Body of pancreas (tissue), 4 donors: Measurements from ENCODE around the gene TMEM154.

Experiments used
- POLR2A ChIP-seq, 3 donors: fragments of 450-650 bp; IDR thresholded peaks; one replicate each; pipeline ENCODE4 v1.6.1; 2016; ENCODE audit warnings: antibody characterized with exemption in 3 of 3, mild to moderate bottlenecking in 2 of 3
- TF ChIP-seq, protein P1 (sequence below), 7 experiments: fragments of 450-650 bp in 4 of 7; fragments of 200-600 bp in 3 of 7; sonication (generic) in 3 of 7; IDR thresholded peaks; one replicate each; pipeline ENCODE4 v1.5.1; 2016 to 2019; ENCODE audit warnings: antibody characterized with exemption in 7 of 7

DNA sequence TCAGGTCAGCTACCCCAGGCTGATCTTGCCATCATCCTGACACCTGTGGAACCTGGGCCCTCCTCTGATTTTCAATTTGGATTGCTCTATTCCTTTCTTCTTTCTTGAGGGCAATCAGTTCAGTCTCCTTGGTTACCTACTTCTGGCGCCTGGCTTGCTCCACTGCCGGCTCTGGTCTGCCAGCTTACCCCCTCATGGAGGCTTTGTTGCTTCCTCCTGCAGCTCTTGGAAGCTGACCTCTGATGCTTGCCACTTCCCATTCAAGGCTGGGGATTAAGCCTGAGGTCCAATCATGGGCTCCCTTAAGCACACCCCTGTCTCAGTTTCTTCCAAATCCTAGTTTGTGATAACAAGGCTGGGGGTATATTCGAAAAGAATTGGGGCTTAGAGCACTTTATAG lies 5.4 kb downstream of the TMEM154 start:
- TF ChIP-seq, protein P1, sequence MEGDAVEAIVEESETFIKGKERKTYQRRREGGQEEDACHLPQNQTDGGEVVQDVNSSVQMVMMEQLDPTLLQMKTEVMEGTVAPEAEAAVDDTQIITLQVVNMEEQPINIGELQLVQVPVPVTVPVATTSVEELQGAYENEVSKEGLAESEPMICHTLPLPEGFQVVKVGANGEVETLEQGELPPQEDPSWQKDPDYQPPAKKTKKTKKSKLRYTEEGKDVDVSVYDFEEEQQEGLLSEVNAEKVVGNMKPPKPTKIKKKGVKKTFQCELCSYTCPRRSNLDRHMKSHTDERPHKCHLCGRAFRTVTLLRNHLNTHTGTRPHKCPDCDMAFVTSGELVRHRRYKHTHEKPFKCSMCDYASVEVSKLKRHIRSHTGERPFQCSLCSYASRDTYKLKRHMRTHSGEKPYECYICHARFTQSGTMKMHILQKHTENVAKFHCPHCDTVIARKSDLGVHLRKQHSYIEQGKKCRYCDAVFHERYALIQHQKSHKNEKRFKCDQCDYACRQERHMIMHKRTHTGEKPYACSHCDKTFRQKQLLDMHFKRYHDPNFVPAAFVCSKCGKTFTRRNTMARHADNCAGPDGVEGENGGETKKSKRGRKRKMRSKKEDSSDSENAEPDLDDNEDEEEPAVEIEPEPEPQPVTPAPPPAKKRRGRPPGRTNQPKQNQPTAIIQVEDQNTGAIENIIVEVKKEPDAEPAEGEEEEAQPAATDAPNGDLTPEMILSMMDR (IDR thresholded peaks at IDR 0.05): no peak
- TF ChIP-seq POLR2A (IDR thresholded peaks at IDR 0.05): no peak
